ENCODE data around the gene GPBP1L1.

DNA sequence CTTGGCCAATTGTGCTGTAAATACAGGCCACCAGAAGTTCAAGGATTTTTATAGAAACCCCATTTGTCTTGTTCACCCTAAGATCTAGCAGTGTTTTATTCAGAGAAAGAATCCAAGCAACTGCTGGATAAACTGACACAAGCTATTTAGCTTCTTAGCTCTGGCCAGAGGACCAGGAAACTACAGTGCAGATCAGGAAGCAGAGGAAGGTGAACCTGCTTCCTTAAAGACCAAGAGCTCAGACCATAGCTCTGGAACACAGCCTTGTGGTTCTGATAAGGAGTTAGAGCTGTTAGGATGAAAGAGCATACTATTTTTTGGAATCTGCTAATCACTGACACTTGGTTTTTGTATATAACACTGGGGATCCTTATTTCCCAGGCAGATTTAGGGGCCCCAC lies 57.3 kb downstream of the GPBP1L1 start:
- TF ChIP-seq ZNF10 (tag by site-specific recombination; IDR thresholded peaks at IDR 0.05) (no peak), CTCF (tag by site-specific recombination; IDR thresholded peaks at IDR 0.05) (no peak)
- TF ChIP-seq, protein P1, sequence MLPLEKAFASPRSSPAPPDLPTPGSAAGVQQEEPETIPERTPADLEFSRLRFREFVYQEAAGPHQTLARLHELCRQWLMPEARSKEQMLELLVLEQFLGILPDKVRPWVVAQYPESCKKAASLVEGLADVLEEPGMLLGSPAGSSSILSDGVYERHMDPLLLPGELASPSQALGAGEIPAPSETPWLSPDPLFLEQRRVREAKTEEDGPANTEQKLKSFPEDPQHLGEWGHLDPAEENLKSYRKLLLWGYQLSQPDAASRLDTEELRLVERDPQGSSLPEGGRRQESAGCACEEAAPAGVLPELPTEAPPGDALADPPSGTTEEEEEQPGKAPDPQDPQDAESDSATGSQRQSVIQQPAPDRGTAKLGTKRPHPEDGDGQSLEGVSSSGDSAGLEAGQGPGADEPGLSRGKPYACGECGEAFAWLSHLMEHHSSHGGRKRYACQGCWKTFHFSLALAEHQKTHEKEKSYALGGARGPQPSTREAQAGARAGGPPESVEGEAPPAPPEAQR (tag by site-specific recombination; IDR thresholded peaks at IDR 0.05): no peak

Data from HEK293 (cell line).